Thyroid gland (tissue), 4 donors: ENCODE measurements around the gene ANTXR1. TPM values are rescaled to one million over a fixed set of nuclear protein-coding genes. Genes with fewer than 3 reads are reported as not detected.

Source experiments
- DNase-seq, 2 donors: peaks; one replicate each; pipeline ENCODE4 v3.0.0-alpha.2; 2019
- H3K27ac ChIP-seq, 3 donors: fragments of 200-600 bp; sonication (generic); 1 replicate in 2 of 3; 2 replicates in 1 of 3; pipeline ENCODE4 v1.5.1; 2016 to 2019; ENCODE audit warnings: mild to moderate bottlenecking in 1 of 3, moderate library complexity in 1 of 3
- H3K27me3 ChIP-seq: fragments of 200-600 bp; sonication (generic); one replicate; pipeline ENCODE4 v1.5.1; 2019
- H3K36me3 ChIP-seq, 2 donors: fragments of 200-600 bp; sonication (generic); one replicate each; pipeline ENCODE4 v1.5.1; 2016 to 2019
- H3K4me1 ChIP-seq, 2 donors: fragments of 200-600 bp; sonication (generic); one replicate each; pipeline ENCODE4 v1.5.1; 2017 to 2019
- H3K4me3 ChIP-seq, 3 donors: fragments of 200-600 bp; sonication (generic); replicated peaks in 1 of 3; 1 replicate in 2 of 3; 2 replicates in 1 of 3; pipeline ENCODE4 v1.5.1; 2016; ENCODE audit warnings: mild to moderate bottlenecking in 1 of 3
- H3K9me3 ChIP-seq: fragments of 200-600 bp; sonication (generic); one replicate; pipeline ENCODE4 v1.5.1; 2017
- CTCF ChIP-seq, 6 experiments: fragments of 200-600 bp in 3 of 6; fragments of 450-650 bp in 3 of 6; sonication (generic) in 3 of 6; IDR thresholded peaks; one replicate each; pipeline ENCODE4 v1.5.1; 2016 to 2019; ENCODE audit warnings: antibody characterized with exemption in 6 of 6, mild to moderate bottlenecking in 2 of 6, inconsistent platforms in 1 of 6, moderate library complexity in 1 of 6
- POLR2A ChIP-seq, 2 donors: fragments of 450-650 bp; IDR thresholded peaks; one replicate each; pipeline ENCODE4 v1.6.1; 2017; ENCODE audit warnings: antibody characterized with exemption in 2 of 2, mild to moderate bottlenecking in 2 of 2, moderate library complexity in 1 of 2
- WGBS, 2 donors: methylation state at CpG; one replicate each; pipeline ENCODE4 v1.1.5; 2017; 5-methylcytosine and 5-hydroxymethylcytosine counted together
- intact Hi-C: fragments of 100-400 bp; cut with DNase I; formaldehyde crosslinking; loops from one replicate; pipeline ENCODE4 v1.15.1; 2023
- total RNA-seq, 4 donors: library from RNA; depleted of rRNA; stranded (reverse); fragments of >200 nt; gene quantifications; one replicate each; pipeline ENCODE4 v1.2.3, GENCODE V29; 2016

Gene ANTXR1
- total RNA-seq, 4 donors from 2014 or later, result 56.4 to 103 (median 79.3) TPM

GRCh38 chr2:69180227-69180626 lies 167.2 kb downstream of the ANTXR1 start:
- Histone ChIP-seq H3K27ac (no peak overlapping the region), H3K4me1 (peaks cover 5 to 15% of the 10 kb centered on the region in 2 donors), H3K9me3 (no peaks in the 10 kb centered on the region), H3K27me3 (no peaks in the 10 kb centered on the region), H3K4me3 (no peak overlapping the region), H3K36me3 (peaks cover 4 to 8% of the 10 kb centered on the region in 2 donors)
- intact Hi-C loops, result no loop called here
- DNase-seq, result no peak
- TF ChIP-seq CTCF (IDR thresholded peaks at IDR 0.05) (no peak), POLR2A (IDR thresholded peaks at IDR 0.05) (no peak)
- WGBS, 2 donors, result 84 to 92% methylated on average over 1 of the region's 1 CpG

- Histone ChIP-seq H3K4me1 (peaks cover 5 to 11% of the 10 kb centered on the region in 2 donors), H3K4me3 (no peak overlapping the region), H3K27ac (no peak overlapping the region), H3K36me3 (peaks cover 4 to 8% of the 10 kb centered on the region in 2 donors), H3K27me3 (no peaks in the 10 kb centered on the region), H3K9me3 (no peaks in the 10 kb centered on the region)
- no peak for TF ChIP-seq CTCF (IDR thresholded peaks at IDR 0.05)
- TF ChIP-seq POLR2A (IDR thresholded peaks at IDR 0.05), result no peak
- DNase-seq, result no peak
- intact Hi-C loops, result no loop called here
- WGBS, 2 donors, result 88 to 89% methylated on average over 1 of the region's 1 CpG
Observed at GRCh38 chr2:69180974-69181373, 168.0 kb downstream of the ANTXR1 start.

GRCh38 chr2:69181806-69182427 lies 168.9 kb downstream of the ANTXR1 start:
- no peak for DNase-seq
- H3K4me1 ChIP-seq, result peaks cover 0 to 9% of the 10 kb centered on the region in 2 donors
- intact Hi-C loops, result no loop called here
- no peaks in the 10 kb centered on the region for H3K9me3 ChIP-seq
- no peak overlapping the region for H3K4me3 ChIP-seq
- WGBS, 2 donors, result 87 to 92% methylated on average over 13 of the region's 13 CpGs
- H3K36me3 ChIP-seq, result peaks cover 4 to 8% of the 10 kb centered on the region in 2 donors
- no peaks in the 10 kb centered on the region for H3K27me3 ChIP-seq
- no peak overlapping the region for H3K27ac ChIP-seq
- TF ChIP-seq CTCF (IDR thresholded peaks at IDR 0.05) (no peak), POLR2A (IDR thresholded peaks at IDR 0.05) (no peak)

- no peak overlapping the region for H3K27ac ChIP-seq
- 94 to 95% methylated on average over 2 of the region's 2 CpGs for WGBS, 2 donors
- no peaks in the 10 kb centered on the region for H3K9me3 ChIP-seq
- no peak for DNase-seq
- H3K4me1 ChIP-seq, result peaks cover 0 to 5% of the 10 kb centered on the region in 2 donors
- TF ChIP-seq CTCF (IDR thresholded peaks at IDR 0.05), result no peak
- TF ChIP-seq POLR2A (IDR thresholded peaks at IDR 0.05), result no peak
- H3K4me3 ChIP-seq, result no peak overlapping the region
- H3K36me3 ChIP-seq, result peaks cover 4 to 8% of the 10 kb centered on the region in 2 donors
- intact Hi-C loops, result no loop called here
- H3K27me3 ChIP-seq, result no peaks in the 10 kb centered on the region
Observed at GRCh38 chr2:69183659-69184058, 170.7 kb downstream of the ANTXR1 start.

GRCh38 chr2:69184224-69184623 lies 171.2 kb downstream of the ANTXR1 start:
- Histone ChIP-seq H3K27me3 (no peaks in the 10 kb centered on the region), H3K27ac (no peak overlapping the region)

More at GRCh38 chr2:69184224-69184623, 171.2 kb downstream of the ANTXR1 start:
- peaks cover 4 to 8% of the 10 kb centered on the region in 2 donors for H3K36me3 ChIP-seq
- 92 to 95% methylated on average over 5 of the region's 5 CpGs for WGBS, 2 donors
- peaks cover 0 to 5% of the 10 kb centered on the region in 2 donors for H3K4me1 ChIP-seq
- DNase-seq, result no peak
- TF ChIP-seq POLR2A (IDR thresholded peaks at IDR 0.05) (no peak), CTCF (IDR thresholded peaks at IDR 0.05) (no peak)
- H3K4me3 ChIP-seq, result no peak overlapping the region
- H3K9me3 ChIP-seq, result no peaks in the 10 kb centered on the region
- intact Hi-C loops, result no loop called here
